ENCODE measurements around the gene DACT1. TPM values are rescaled to one million over a fixed set of nuclear protein-coding genes. Genes with fewer than 3 reads are reported as not detected.

DACT1 gene
- total RNA-seq, 1 experiment from 2014 or later, result 4.4 TPM

DNA sequence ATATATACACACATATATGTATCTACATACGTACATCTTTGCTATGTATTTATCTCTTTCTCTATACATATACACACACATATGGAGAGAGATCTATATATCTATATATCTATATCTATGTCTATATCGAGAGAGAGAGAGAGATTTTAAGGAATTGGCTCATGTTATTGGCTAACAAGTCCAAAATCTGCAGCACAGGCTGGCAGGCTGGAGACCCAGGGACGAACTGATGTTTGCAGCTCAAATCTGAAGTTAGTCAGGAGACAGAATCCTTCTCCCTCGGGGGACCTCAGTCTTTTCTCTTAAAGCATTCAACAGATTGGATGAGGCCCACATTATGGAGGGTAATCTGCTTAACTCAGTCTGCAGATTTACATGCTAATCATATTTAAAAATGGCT, 40.7 kb upstream of the DACT1 start:
- no peak overlapping the region for H2BK15ac ChIP-seq (ENCODE audit: low read depth, low read length)
- Mint-ChIP-seq H3K4me1 (peaks cover 9 to 11% of the 10 kb centered on the region in 2 experiments; a peak in 2 of 4 replicates), H3K9me3 (no peaks in the 10 kb centered on the region), H3K4me3 (no peak overlapping the region), H3K27ac (no peak overlapping the region), H3K27me3 (ENCODE audit: low read depth) (no peaks in the 10 kb centered on the region), H3K36me3 (ENCODE audit: insufficient read depth in 1 of 3, low read depth in 3 of 3) (no peaks in the 10 kb centered on the region; a peak in 1 of 7 replicates)
- H3K23ac ChIP-seq (ENCODE audit: insufficient read length, low read depth, low read length), result no peak overlapping the region
- no peak overlapping the region for H4K91ac ChIP-seq (ENCODE audit: insufficient read length, low read depth, low read length)
- H3K23me2 ChIP-seq (ENCODE audit: insufficient read length, low read depth, low read length, poor library complexity, severe bottlenecking), result no peaks in the 10 kb centered on the region
- H3K79me1 ChIP-seq (ENCODE audit: insufficient read depth, low read depth, low read length, poor library complexity, severe bottlenecking), result no peaks in the 10 kb centered on the region
- no peaks in the 10 kb centered on the region for H3K9me3 ChIP-seq (ENCODE audit: control insufficient read depth, low read depth, low read length)
- H2AFZ ChIP-seq (ENCODE audit: low read length), result no peak overlapping the region
- no peak for TF ChIP-seq CTCF (conservative IDR thresholded peaks at IDR 0.05)
- no peak overlapping the region for H3K14ac ChIP-seq (ENCODE audit: insufficient read depth, low read length)
- H2BK5ac ChIP-seq (ENCODE audit: insufficient read length, low read length), result no peak overlapping the region
- H3K27me3 ChIP-seq (ENCODE audit: insufficient read depth, low read length), result no peaks in the 10 kb centered on the region
- H4K8ac ChIP-seq (replicated peaks; ENCODE audit: insufficient read length, low read depth, low read length), result no peak overlapping the region
- no peak overlapping the region for H2BK12ac ChIP-seq (ENCODE audit: insufficient read length, low read depth, low read length)
- H4K20me1 ChIP-seq (ENCODE audit: control insufficient read depth, insufficient read depth, insufficient read length), result no peaks in the 10 kb centered on the region
- H3K4me2 ChIP-seq (ENCODE audit: insufficient read depth, insufficient read length, low read length), result no peak overlapping the region
- no peak overlapping the region for H2BK20ac ChIP-seq (ENCODE audit: low read depth, low read length, poor library complexity, severe bottlenecking)
- H3K56ac ChIP-seq (ENCODE audit: insufficient read length, low read depth, low read length), result no peak overlapping the region
- no peak overlapping the region for H2AK5ac ChIP-seq (ENCODE audit: insufficient read length, low read length)
- H2BK120ac ChIP-seq (ENCODE audit: low read depth, low read length, poor library complexity, severe bottlenecking), result no peak overlapping the region
- DNase-seq, result no peak
- H3K9ac ChIP-seq (ENCODE audit: extremely low read depth, insufficient read length, low read length), result no peak overlapping the region
- no peak overlapping the region for H3T11ph ChIP-seq (ENCODE audit: low read length)
- no peak overlapping the region for H3K4ac ChIP-seq (ENCODE audit: low read depth, low read length)
- no peak overlapping the region for H4K5ac ChIP-seq (ENCODE audit: insufficient read length, low read depth, low read length)
- no peak overlapping the region for H3K18ac ChIP-seq (ENCODE audit: insufficient read length, low read depth, low read length)
- no peak overlapping the region for H3K27ac ChIP-seq (ENCODE audit: insufficient read length, low read depth, low read length)
- no peaks in the 10 kb centered on the region for H3K79me2 ChIP-seq (ENCODE audit: insufficient read depth, low read length)
- WGBS (ENCODE audit: extremely low coverage, insufficient read length, low lambda C conversion rate), result no CpG with 5 or more reads among the region's 4 CpGs
- no peaks in the 10 kb centered on the region; the same call in 1 of the 2 replicates for H3K4me1 ChIP-seq (ENCODE audit: insufficient read depth, low read length)
